A673 (cell line): ENCODE measurements around the gene PABPN1L. TPM values are rescaled to one million over a fixed set of nuclear protein-coding genes. Genes with fewer than 3 reads are reported as not detected.

Experiments
- BruUV-seq: library from RNA; stranded (reverse); fragments of 400-500 nt; replicated peaks from 2 replicates; lab custom pipeline; 2021; lab: Mats Ljungman, UMichigan
- CTCF ChIA-PET: fragments of 300-600 bp; sonication (Branson Sonifier 250); formaldehyde crosslinking; loops from one replicate; lab custom pipeline; 2022; ENCODE audit warnings: antibody characterized with exemption; lab: Charles Lee
- POLR2A ChIA-PET: fragments of 300-600 bp; sonication (Branson Sonifier 250); formaldehyde crosslinking; loops from one replicate; lab custom pipeline; 2022; ENCODE audit warnings: antibody characterized with exemption; ENCODE audit not compliant: low non-redundant PET; lab: Charles Lee
- DNase-seq: peaks from one replicate; pipeline ENCODE4 v3.0.0-alpha.2; 2015; ENCODE audit warnings: low spot score
- H3K27ac ChIP-seq: fragments of 200-600 bp; sonication (generic); 2 replicates; pipeline ENCODE4 v1.5.1; 2016; ENCODE audit warnings: mixed run types, low read depth, mild to moderate bottlenecking, mixed read lengths, antibody characterized with exemption, low read length; ENCODE audit not compliant: poor library complexity, severe bottlenecking
- H3K27me3 ChIP-seq: fragments of 200-600 bp; sonication (generic); replicated peaks from 2 replicates; pipeline ENCODE4 v1.6.1; 2017; ENCODE audit warnings: mixed run types, low read depth, mild to moderate bottlenecking, mixed read lengths, antibody characterized with exemption, low read length; ENCODE audit not compliant: insufficient read depth, poor library complexity
- H3K36me3 ChIP-seq: fragments of 200-600 bp; sonication (generic); 2 replicates; pipeline ENCODE4 v1.6.1; 2016; ENCODE audit warnings: mixed run types, mild to moderate bottlenecking, mixed read lengths, antibody characterized with exemption, low read length; ENCODE audit not compliant: insufficient read depth, poor library complexity, severe bottlenecking
- H3K4me1 ChIP-seq: fragments of 200-600 bp; sonication (generic); 2 replicates; pipeline ENCODE4 v1.6.1; 2017; ENCODE audit warnings: mixed run types, mild to moderate bottlenecking, mixed read lengths, antibody characterized with exemption, low read length; ENCODE audit not compliant: insufficient read depth, poor library complexity, severe bottlenecking
- H3K4me3 ChIP-seq: fragments of 200-600 bp; sonication (generic); 2 replicates; pipeline ENCODE4 v1.5.1; 2016; ENCODE audit warnings: low read depth, mixed run types, mild to moderate bottlenecking, mixed read lengths, low read length; ENCODE audit not compliant: poor library complexity, severe bottlenecking
- H3K9me3 ChIP-seq: fragments of 200-600 bp; sonication (generic); 2 replicates; pipeline ENCODE4 v1.6.1; 2016; ENCODE audit warnings: mixed run types, low read depth, mild to moderate bottlenecking, mixed read lengths, antibody characterized with exemption, low read length; ENCODE audit not compliant: poor library complexity, severe bottlenecking
- EZH2 ChIP-seq: fragments of 200-600 bp; sonication (generic); IDR thresholded peaks from 2 replicates; pipeline ENCODE4 v1.6.1; 2017; ENCODE audit warnings: borderline replicate concordance, low read depth, mild to moderate bottlenecking, mixed read lengths, antibody characterized with exemption, low read length; ENCODE audit not compliant: poor library complexity, severe bottlenecking
- intact Hi-C: fragments of 100-400 bp; cut with micrococcal nuclease; formaldehyde crosslinking; loops from one replicate; pipeline ENCODE4 v1.10.0; 2022; ENCODE audit not compliant: unreplicated experiment
- total RNA-seq: library from RNA; stranded (reverse); gene quantifications from 2 replicates; pipeline ENCODE4 v1.2.3, GENCODE V29; 2021
- TF ChIP-seq, protein P1 (sequence below): fragments of 300-800, 200-600 bp; sonication (generic); conservative IDR thresholded peaks from 2 replicates; pipeline ENCODE4 v1.5.1; 2017; ENCODE audit warnings: low read depth, mild to moderate bottlenecking, antibody characterized with exemption, low read length, moderate library complexity, mixed read lengths

The PABPN1L gene
- total RNA-seq, 1 experiment from 2014 or later = not detected

DNA sequence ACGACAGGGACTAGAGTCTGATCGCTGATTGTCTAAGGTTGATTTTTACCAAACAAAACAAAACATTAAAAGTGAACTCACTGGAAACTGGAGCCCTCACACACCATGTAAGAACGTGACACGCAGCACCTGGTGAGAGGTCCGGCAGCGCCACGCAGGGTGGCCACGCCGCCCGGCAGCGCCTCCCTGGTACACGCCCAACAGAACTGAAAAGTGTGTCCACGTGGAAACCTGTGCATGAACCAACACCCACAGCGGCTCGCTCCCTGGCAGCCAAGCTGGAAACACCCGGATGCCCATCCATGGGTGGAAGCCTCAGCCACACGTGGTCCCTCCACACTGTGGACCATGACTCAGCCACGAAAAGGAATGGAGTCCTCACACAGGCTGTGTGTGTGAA, 18.8 kb downstream of the PABPN1L start:
- BruUV-seq = no TSS peak
- intact Hi-C loops = no loop called here
- Histone ChIP-seq H3K4me3 (no peak overlapping the region), H3K27ac (no peak overlapping the region), H3K27me3 (no peaks in the 10 kb centered on the region), H3K9me3 (no peaks in the 10 kb centered on the region), H3K4me1 (no peaks in the 10 kb centered on the region), H3K36me3 (no peaks in the 10 kb centered on the region)
- CTCF ChIA-PET = interaction anchor here (0.6 kb wide), 1 partner anchor 319 kb away, joined by 5 read pairs; no protein-coding TSS in a partner anchor
- no peak for DNase-seq
- TF ChIP-seq, protein P1, sequence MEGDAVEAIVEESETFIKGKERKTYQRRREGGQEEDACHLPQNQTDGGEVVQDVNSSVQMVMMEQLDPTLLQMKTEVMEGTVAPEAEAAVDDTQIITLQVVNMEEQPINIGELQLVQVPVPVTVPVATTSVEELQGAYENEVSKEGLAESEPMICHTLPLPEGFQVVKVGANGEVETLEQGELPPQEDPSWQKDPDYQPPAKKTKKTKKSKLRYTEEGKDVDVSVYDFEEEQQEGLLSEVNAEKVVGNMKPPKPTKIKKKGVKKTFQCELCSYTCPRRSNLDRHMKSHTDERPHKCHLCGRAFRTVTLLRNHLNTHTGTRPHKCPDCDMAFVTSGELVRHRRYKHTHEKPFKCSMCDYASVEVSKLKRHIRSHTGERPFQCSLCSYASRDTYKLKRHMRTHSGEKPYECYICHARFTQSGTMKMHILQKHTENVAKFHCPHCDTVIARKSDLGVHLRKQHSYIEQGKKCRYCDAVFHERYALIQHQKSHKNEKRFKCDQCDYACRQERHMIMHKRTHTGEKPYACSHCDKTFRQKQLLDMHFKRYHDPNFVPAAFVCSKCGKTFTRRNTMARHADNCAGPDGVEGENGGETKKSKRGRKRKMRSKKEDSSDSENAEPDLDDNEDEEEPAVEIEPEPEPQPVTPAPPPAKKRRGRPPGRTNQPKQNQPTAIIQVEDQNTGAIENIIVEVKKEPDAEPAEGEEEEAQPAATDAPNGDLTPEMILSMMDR = no peak
- TF ChIP-seq EZH2 = no peak
- POLR2A ChIA-PET = no interaction called here

DNA sequence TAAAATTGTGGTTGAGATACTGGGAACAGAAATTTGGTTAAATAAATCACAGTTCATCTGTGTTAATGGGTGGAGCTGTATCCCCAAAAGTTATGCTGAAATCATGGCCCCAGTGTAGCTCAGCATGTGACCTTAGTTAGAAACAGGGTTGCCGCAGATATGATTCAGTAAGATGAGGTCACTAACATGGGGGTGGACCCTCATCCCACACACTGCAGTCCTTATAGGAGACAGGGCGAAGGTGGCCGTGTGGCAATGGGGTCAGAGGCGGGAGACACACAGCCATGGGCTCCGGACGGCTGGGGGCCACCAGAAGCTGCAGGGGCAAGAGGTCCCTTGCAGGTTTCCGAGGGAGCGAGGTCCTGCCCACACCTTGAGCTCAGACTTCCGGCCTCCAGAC, 20.4 kb downstream of the PABPN1L start:
- ChIA-PET CTCF (interaction anchor here (0.6 kb wide), 2 partner anchors 369 to 649 kb away, joined by 5 to 15 read pairs; no protein-coding TSS in a partner anchor), POLR2A (no interaction called here)
- intact Hi-C loops = no loop called here
- H3K27me3 ChIP-seq = no peaks in the 10 kb centered on the region
- no peak for DNase-seq
- no peak overlapping the region for H3K27ac ChIP-seq
- TSS peak; percentile 29 for BruUV-seq
- H3K4me1 ChIP-seq = no peaks in the 10 kb centered on the region
- H3K36me3 ChIP-seq = no peaks in the 10 kb centered on the region
- no peaks in the 10 kb centered on the region for H3K9me3 ChIP-seq
- TF ChIP-seq EZH2 = no peak
- TF ChIP-seq, protein P1 = no peak
- no peak overlapping the region for H3K4me3 ChIP-seq

DNA sequence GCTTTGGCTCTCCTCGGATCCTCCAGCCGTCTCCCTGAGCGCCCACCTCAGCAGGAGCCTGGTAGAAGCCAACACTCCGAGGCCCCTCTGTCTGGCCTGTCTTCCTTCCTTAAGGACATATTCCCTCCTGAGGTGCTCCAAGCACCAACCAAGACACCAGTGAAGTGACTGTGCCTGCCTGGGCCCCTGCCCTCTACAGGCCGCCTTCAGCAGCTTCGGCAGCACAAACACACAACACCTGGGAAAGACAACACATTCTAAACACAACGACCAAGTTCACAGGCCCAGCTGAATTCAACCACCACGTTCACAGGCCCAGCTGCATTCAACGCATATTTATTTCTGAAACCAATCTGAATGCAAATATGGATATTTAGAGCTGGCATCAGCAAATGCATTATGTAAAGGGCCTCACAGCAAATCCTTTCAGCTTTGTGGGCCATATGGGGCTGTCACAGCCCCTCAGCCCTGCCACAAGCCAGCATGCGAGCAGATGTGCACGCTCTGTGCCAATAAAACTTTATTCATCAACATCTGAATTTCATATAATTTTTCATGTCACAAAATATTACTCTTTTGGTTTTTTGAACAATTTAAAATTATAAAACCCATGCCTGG, 21.9 kb downstream of the PABPN1L start:
- TF ChIP-seq, protein P1 = no peak
- TF ChIP-seq EZH2 = no peak
- BruUV-seq = no TSS peak
- DNase-seq = no peak
- no peaks in the 10 kb centered on the region for H3K36me3 ChIP-seq
- ChIA-PET CTCF (no interaction called here), POLR2A (no interaction called here)
- intact Hi-C loops = no loop called here
- no peak overlapping the region for H3K4me3 ChIP-seq
- no peaks in the 10 kb centered on the region for H3K4me1 ChIP-seq
- H3K27ac ChIP-seq = no peak overlapping the region
- no peaks in the 10 kb centered on the region for H3K9me3 ChIP-seq
- H3K27me3 ChIP-seq = no peaks in the 10 kb centered on the region
